HAP-1 (cell line): ENCODE data around the gene IRF2BPL.

Experiments used
- DNase-seq, 2 experiments: peaks; one replicate each; pipeline ENCODE4 v3.0.0-alpha.2; 2016 to 2020; ENCODE audit warnings: low spot score in 2 of 2
- H3K27me3 ChIP-seq: fragments of 250-450 bp; sonication (Bioruptor Pico); 2 replicates; pipeline ENCODE4 v1.5.1; 2020; ENCODE audit warnings: low read depth, mild to moderate bottlenecking, moderate library complexity
- H3K36me3 ChIP-seq: fragments of 250-450 bp; sonication (Bioruptor Pico); replicated peaks from 2 replicates; pipeline ENCODE4 v1.5.1; 2020; ENCODE audit warnings: mild to moderate bottlenecking
- H3K4me1 ChIP-seq: fragments of 250-450 bp; sonication (Bioruptor Pico); 2 replicates; pipeline ENCODE4 v1.5.1; 2020; ENCODE audit warnings: mild to moderate bottlenecking
- H3K4me3 ChIP-seq: fragments of 250-450 bp; sonication (Bioruptor Pico); 2 replicates; pipeline ENCODE4 v1.5.1; 2020; ENCODE audit warnings: mild to moderate bottlenecking, moderate library complexity
- H3K9me3 ChIP-seq: fragments of 250-450 bp; sonication (Bioruptor Pico); 2 replicates; pipeline ENCODE4 v1.5.1; 2020; ENCODE audit warnings: mild to moderate bottlenecking, moderate library complexity
- in situ Hi-C: fragments of 300-500 bp; cut with MboI; formaldehyde crosslinking; loops from 3 replicates; pipeline ENCODE4 v1.14.3; 2020; ENCODE audit warnings: low sequenced_read_pairs, inconsistent platforms, mixed read lengths

Gene IRF2BPL

DNA sequence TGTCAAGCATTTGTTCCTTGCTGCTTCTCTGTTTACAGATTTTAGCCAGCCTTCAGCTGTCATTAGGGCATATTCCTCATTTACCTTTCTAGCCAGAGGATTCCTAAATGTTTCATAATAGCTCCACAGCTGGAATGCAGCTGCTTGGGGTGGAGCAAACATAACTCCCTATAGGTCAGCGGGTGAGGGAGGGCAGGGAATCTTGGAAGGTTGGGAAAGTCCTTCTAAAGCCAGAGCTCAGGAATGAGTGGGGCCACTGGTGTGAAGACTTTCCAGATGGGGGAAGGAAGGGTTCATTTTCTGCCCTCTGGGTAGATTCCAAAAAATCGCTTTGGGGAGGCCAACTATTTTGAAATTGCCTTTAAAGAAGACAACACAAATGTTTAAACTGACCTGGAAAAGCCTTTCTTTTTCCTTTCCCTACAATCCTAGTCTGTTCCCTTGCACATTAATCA is 16.3 kb upstream of the IRF2BPL start:
- Histone ChIP-seq H3K9me3 (no peaks in the 10 kb centered on the region), H3K4me1 (peaks cover 40% of the 10 kb centered on the region), H3K4me3 (no peak overlapping the region), H3K27me3 (no peaks in the 10 kb centered on the region), H3K36me3 (no peaks in the 10 kb centered on the region)
- DNase-seq, result no peak
- in situ Hi-C loops, result no loop called here

DNA sequence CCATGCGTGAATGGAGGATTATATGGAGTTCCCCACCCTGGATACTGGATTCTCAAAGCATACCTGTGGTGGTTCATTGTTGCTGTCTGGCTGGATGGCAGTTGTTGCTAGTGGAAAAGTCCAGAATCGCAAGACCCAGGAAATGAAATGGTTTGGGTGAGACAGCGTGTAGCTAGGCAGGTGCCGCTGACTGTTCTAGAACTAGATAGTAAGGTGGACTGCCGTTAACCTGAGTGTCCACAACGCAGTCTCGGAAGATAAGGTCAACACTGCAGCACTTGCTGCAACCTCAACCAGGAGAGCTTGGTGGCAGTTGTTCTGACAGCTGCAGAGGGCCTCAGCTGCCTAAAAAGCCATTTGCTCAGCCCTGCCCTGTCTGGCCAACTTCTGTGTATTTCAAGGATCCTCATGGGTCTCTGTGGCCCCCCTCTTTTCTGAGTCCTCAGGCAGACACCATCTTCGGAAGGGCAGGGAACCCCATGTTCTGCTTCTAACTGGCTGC is 15.5 kb upstream of the IRF2BPL start:
- H3K36me3 ChIP-seq, result no peaks in the 10 kb centered on the region
- in situ Hi-C loops, result no loop called here
- H3K4me3 ChIP-seq, result no peak overlapping the region
- no peaks in the 10 kb centered on the region for H3K27me3 ChIP-seq
- DNase-seq, result no peak
- peaks cover 48% of the 10 kb centered on the region for H3K4me1 ChIP-seq
- no peaks in the 10 kb centered on the region for H3K9me3 ChIP-seq

- Histone ChIP-seq H3K36me3 (no peaks in the 10 kb centered on the region), H3K4me3 (no peak overlapping the region), H3K27me3 (no peaks in the 10 kb centered on the region), H3K4me1 (peaks cover 55% of the 10 kb centered on the region), H3K9me3 (no peaks in the 10 kb centered on the region)
- DNase-seq, result no peak
- in situ Hi-C loops, result no loop called here
These were observed 14.9 kb upstream of the IRF2BPL start for GRCh38 chr14:77043177-77043983.

- no peaks in the 10 kb centered on the region for H3K9me3 ChIP-seq
- H3K4me3 ChIP-seq, result no peak overlapping the region
- no peak for DNase-seq
- H3K27me3 ChIP-seq, result no peaks in the 10 kb centered on the region
- in situ Hi-C loops, result no loop called here
- no peaks in the 10 kb centered on the region for H3K36me3 ChIP-seq
- peaks cover 67% of the 10 kb centered on the region for H3K4me1 ChIP-seq
These were observed 13.5 kb upstream of the IRF2BPL start for GRCh38 chr14:77041881-77042545.

- peak overlapping the region; percentile 9; the same call in 1 of the 2 replicates for H3K4me3 ChIP-seq
- no peaks in the 10 kb centered on the region for H3K9me3 ChIP-seq
- H3K4me1 ChIP-seq, result peaks cover 72% of the 10 kb centered on the region
- in situ Hi-C loops, result no loop called here
- H3K27me3 ChIP-seq, result no peaks in the 10 kb centered on the region
- no peak for DNase-seq
- no peaks in the 10 kb centered on the region for H3K36me3 ChIP-seq
These were observed 12.5 kb upstream of the IRF2BPL start for GRCh38 chr14:77040741-77041653.

DNA sequence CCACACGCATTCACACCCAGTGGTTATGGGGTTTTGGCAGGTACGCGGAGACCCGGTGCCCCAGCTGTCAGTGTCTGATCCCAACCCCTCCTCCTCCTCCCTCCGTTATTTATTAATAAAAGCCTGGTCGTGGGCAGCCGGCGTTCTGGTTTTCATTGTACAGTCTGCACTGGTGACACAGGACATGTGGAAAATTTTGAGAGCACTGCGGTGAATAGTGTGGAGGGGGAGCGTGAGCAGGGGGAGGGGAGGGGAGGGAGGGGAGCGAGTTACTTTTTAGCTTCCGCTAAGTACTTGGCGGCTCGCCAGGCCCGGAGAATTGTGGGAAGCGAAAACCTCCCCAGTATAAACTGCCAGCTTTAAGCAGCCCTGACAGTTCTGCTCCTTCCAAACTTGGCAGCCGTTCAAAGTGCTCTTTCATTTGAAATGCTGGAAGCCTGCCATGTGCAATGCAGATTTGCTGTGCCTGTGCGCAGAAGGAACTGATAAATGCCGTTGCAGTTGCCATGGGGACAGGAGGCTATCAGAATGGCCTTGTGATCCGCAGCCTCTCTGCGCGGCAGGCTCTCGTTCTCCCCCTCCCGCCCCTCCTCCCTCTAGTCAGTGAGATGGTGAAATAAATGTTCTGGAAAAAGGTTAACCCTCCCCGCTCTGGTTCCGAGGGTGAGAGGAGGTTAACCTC is 11.7 kb upstream of the IRF2BPL start:
- Histone ChIP-seq H3K36me3 (no peaks in the 10 kb centered on the region), H3K4me1 (peaks cover 67% of the 10 kb centered on the region), H3K27me3 (no peaks in the 10 kb centered on the region), H3K4me3 (peak overlapping the region; percentile 14), H3K9me3 (no peaks in the 10 kb centered on the region)
- in situ Hi-C loops, result no loop called here
- DNase-seq, result peak; percentile 98 to 100

- H3K4me3 ChIP-seq, result peak overlapping the region; percentile 14
- DNase-seq, result peak in 1 of 2 experiments; percentile 35
- H3K36me3 ChIP-seq, result no peaks in the 10 kb centered on the region
- H3K9me3 ChIP-seq, result no peaks in the 10 kb centered on the region
- no peaks in the 10 kb centered on the region for H3K27me3 ChIP-seq
- in situ Hi-C loops, result no loop called here
- H3K4me1 ChIP-seq, result peaks cover 62% of the 10 kb centered on the region
These were observed 11.0 kb upstream of the IRF2BPL start for GRCh38 chr14:77039285-77040058.

DNA sequence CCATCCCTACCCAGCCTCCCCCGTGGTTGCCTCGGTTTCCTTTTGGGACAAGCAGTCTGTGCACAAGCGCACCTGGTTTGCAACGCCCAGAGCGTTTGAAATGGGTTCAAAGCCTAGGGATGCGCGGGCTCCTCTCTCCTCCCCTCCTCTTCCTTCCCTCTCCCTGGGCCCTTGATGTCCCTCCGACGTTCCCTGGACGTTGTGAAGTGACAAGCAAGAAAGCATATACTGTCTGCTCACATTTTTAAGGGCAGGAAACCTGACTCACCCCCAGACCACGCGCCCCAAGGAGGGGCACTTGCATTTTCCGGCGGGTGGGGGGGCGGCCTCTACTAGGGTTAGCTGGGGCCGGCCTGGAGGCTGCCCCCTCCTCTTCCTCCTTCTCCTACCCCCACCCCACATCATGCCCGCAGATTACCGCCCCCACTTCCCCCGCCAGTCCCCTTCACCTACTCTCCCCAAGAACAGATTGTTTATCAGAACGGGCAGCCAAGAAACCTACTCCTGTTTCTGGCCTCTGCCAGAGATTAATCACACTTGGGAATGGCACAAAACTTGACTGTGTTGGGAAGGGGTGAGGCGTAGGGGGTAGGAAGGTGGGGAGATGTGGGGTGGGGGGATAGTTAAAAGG is 9.5 kb upstream of the IRF2BPL start:
- Histone ChIP-seq H3K4me3 (no peak overlapping the region), H3K4me1 (peaks cover 64% of the 10 kb centered on the region)

DNA sequence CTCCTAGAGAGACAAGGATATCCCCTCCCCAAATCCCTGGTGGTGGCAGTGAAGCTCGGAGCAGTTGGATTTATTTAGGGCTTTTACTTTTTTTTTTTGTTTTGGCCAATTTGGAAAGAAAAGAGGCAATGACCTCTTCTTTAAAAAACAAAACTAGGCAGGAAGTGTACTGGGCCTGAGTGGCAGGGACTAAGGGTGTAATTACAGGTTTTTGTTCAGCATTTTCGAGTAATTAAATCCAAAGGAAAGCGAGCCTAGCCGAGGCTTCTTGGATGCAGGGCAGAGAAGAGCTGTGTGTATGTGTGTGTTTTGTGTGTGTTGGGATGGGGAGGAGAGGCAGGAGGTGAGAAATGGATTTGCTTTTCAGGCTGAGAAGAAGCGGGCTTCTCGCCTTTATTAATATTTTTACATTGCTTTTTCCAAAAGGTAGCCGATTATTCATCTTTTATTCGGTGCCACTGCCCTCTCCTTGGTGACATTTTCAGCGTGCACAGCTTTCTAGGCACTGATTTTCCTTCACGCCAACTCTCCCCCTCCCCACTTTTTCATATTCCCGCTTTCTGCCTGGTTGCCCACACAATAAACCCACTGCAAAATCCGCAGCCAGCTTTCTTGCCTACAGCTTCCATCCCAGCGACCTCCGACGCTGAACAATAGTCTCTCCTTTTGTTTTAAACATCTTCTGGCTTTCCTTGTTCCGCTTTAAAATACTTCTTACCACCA is 8.9 kb upstream of the IRF2BPL start:
- H3K4me3 ChIP-seq, result no peak overlapping the region
- no peaks in the 10 kb centered on the region for H3K36me3 ChIP-seq
- H3K4me1 ChIP-seq, result peaks cover 68% of the 10 kb centered on the region
- in situ Hi-C loops, result no loop called here
- no peak for DNase-seq
- H3K9me3 ChIP-seq, result no peaks in the 10 kb centered on the region
- no peaks in the 10 kb centered on the region for H3K27me3 ChIP-seq

More for the DNA sequence above, 9.5 kb upstream of the IRF2BPL start:
- no peak for DNase-seq
- in situ Hi-C loops, result no loop called here
- Histone ChIP-seq H3K9me3 (no peaks in the 10 kb centered on the region), H3K36me3 (no peaks in the 10 kb centered on the region), H3K27me3 (no peaks in the 10 kb centered on the region)

DNA sequence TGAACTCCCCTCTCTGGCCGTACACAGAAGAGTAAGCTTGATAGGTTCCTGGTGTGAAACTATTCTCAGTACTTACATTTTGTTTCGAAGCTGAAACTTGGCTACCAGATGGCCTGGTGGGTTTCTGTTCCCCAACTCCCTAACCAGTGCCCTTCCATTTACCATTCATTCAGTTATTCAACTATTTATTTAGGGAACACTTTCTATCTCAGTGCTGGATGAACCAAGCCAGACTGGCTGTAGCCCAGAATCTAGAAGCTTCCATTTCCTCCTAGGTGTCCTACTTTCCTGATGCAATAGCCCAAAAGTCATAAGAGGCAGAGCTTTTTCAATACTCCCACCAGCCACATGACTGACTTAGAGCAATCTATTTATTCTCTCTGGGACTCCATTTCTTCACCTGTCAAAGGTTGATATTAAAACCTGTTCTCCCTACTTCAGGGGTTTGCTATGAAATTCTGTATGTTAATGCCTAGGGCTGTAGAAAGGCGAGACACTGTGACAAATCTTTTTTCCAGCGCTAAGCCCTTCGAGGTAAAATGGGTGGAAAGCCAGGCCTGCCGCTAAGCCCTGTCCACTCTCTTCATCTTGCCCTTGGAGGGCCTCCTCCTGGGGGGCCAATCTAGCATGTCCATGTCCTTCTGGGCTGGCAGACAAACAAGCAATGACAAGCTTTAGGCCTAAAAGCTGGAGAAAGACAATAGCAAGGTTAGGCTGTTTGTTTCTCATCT is 8.1 kb upstream of the IRF2BPL start:
- in situ Hi-C loops, result no loop called here
- Histone ChIP-seq H3K4me3 (no peak overlapping the region), H3K36me3 (no peaks in the 10 kb centered on the region), H3K4me1 (peaks cover 68% of the 10 kb centered on the region), H3K27me3 (no peaks in the 10 kb centered on the region), H3K9me3 (no peaks in the 10 kb centered on the region)
- DNase-seq, result no peak

GRCh38 chr14:77035267-77035666 is 6.8 kb upstream of the IRF2BPL start:
- H3K27me3 ChIP-seq, result no peaks in the 10 kb centered on the region
- H3K36me3 ChIP-seq, result no peaks in the 10 kb centered on the region
- no peak overlapping the region for H3K4me3 ChIP-seq
- H3K9me3 ChIP-seq, result no peaks in the 10 kb centered on the region
- no peak for DNase-seq
- in situ Hi-C loops, result no loop called here
- peaks cover 56% of the 10 kb centered on the region for H3K4me1 ChIP-seq
